Keratinocyte (primary cell): Measurements from ENCODE around the gene RTN4IP1. TPM values are rescaled to one million over a fixed set of nuclear protein-coding genes. Genes with fewer than 3 reads are reported as not detected.

Source experiments
- DNase-seq: peaks from one replicate; pipeline ENCODE4 v3.0.0-alpha.2; 2011; ENCODE audit warnings: low read depth, missing footprints, low spot score
- FAIRE-seq: peaks from 2 replicates; lab custom pipeline; 2011; peaks lifted over from hg19 to GRCh38; lab: Jason Lieb, UNC
- H2AFZ ChIP-seq: 2 replicates; pipeline ENCODE4 v1.6.0; 2012; ENCODE audit warnings: low read length, control low read depth, inconsistent platforms; ENCODE audit not compliant: control insufficient read depth
- H3K27ac ChIP-seq: 2 replicates; pipeline ENCODE4 v1.5.1; 2011; ENCODE audit warnings: low read length; ENCODE audit not compliant: control insufficient read depth, insufficient read depth
- H3K27me3 ChIP-seq: 3 replicates; pipeline ENCODE4 v1.6.0; 2011; ENCODE audit warnings: low read length; ENCODE audit not compliant: control insufficient read depth, insufficient read depth; ENCODE audit errors: extremely low read depth
- H3K36me3 ChIP-seq, 2 experiments: 2 replicates in 1 of 2; 3 replicates in 1 of 2; pipeline ENCODE4 v1.5.1; 2011; ENCODE audit warnings: low read length in 2 of 2, mild to moderate bottlenecking in 1 of 2; ENCODE audit not compliant: control insufficient read depth in 2 of 2, insufficient read depth in 2 of 2; ENCODE audit errors: extremely low read depth in 1 of 2
- H3K4me1 ChIP-seq: 3 replicates; pipeline ENCODE4 v1.5.1; 2011; ENCODE audit warnings: low read length; ENCODE audit not compliant: control insufficient read depth, insufficient read depth; ENCODE audit errors: extremely low read depth
- H3K4me2 ChIP-seq: 3 replicates; pipeline ENCODE4 v1.6.0; 2011; ENCODE audit warnings: low read depth, low read length; ENCODE audit not compliant: control insufficient read depth, insufficient read depth; ENCODE audit errors: extremely low read depth
- H3K4me3 ChIP-seq, 3 experiments: fragments of 200-600 bp in 1 of 3; sonication (generic) in 1 of 3; 2 replicates in 2 of 3; 3 replicates in 1 of 3; pipeline ENCODE4 v1.5.1; 2011 to 2016; ENCODE audit warnings: low read length in 3 of 3, mild to moderate bottlenecking in 3 of 3, control low read depth in 2 of 3, inconsistent platforms in 1 of 3, low read depth in 1 of 3, mixed read lengths in 1 of 3, mixed run types in 1 of 3, moderate library complexity in 1 of 3; ENCODE audit not compliant: control insufficient read depth in 2 of 3, insufficient read depth in 2 of 3; ENCODE audit errors: extremely low read depth in 1 of 3
- H3K79me2 ChIP-seq: 2 replicates; pipeline ENCODE4 v1.6.0; 2012; ENCODE audit warnings: low read length; ENCODE audit not compliant: control insufficient read depth, insufficient read depth
- H3K9ac ChIP-seq: 3 replicates; pipeline ENCODE4 v1.6.0; 2011; ENCODE audit warnings: low read length; ENCODE audit not compliant: control insufficient read depth, insufficient read depth; ENCODE audit errors: extremely low read depth
- H3K9me1 ChIP-seq: 3 replicates; pipeline ENCODE4 v1.6.0; 2011; ENCODE audit warnings: low read length; ENCODE audit not compliant: control insufficient read depth, insufficient read depth; ENCODE audit errors: extremely low read depth
- H3K9me3 ChIP-seq: 2 replicates; pipeline ENCODE4 v1.5.1; 2012; ENCODE audit warnings: low read depth, low read length; ENCODE audit not compliant: control insufficient read depth
- H4K20me1 ChIP-seq: 3 replicates; pipeline ENCODE4 v1.6.0; 2011; ENCODE audit warnings: low read length; ENCODE audit not compliant: control insufficient read depth, insufficient read depth; ENCODE audit errors: extremely low read depth
- CTCF ChIP-seq, 3 experiments: IDR thresholded peaks in 1 of 3; conservative IDR thresholded peaks in 1 of 3; optimal IDR thresholded peaks in 1 of 3; 2 replicates in 2 of 3; 3 replicates in 1 of 3; pipeline versions ENCODE3 to v1.5.1; 2011; ENCODE audit warnings: low read length in 3 of 3, mild to moderate bottlenecking in 3 of 3, moderate library complexity in 2 of 3, control low read depth in 1 of 3, inconsistent platforms in 1 of 3; ENCODE audit not compliant: insufficient read depth in 2 of 3; ENCODE audit errors: extremely low read depth in 1 of 3
- EZH2 ChIP-seq: IDR thresholded peaks from one replicate; pipeline ENCODE4 v1.6.1; 2012; ENCODE audit warnings: inconsistent platforms, mild to moderate bottlenecking, low read length, moderate library complexity
- dilution Hi-C: fragments of 300-500 bp; cut with MboI; formaldehyde crosslinking; loops from one replicate; pipeline ENCODE4 v1.7.0; 2020; ENCODE audit warnings: low sequenced_read_pairs; ENCODE audit not compliant: extremely low pct_ligation_motif_present
- polyA plus RNA-seq, 5 experiments: library from polyadenylated mRNA; depleted of rRNA in 3 of 5; stranded (reverse) in 3 of 5; stranded (forward) in 1 of 5; unstranded in 1 of 5; fragments of >200 nt; gene quantifications; 1 replicate in 1 of 5; 2 replicates in 3 of 5; 3 replicates in 1 of 5; pipeline versions ENCODE4 v1.2.1 to v1.2.3, GENCODE V29; 2011 to 2012; ENCODE audit warnings: missing spikeins in 2 of 5, low read depth in 1 of 5, low replicate concordance in 1 of 5

RTN4IP1 gene
- polyA plus RNA-seq, 1 donor (not counting 4 experiments of a cell fraction or from before 2014, with no cell fraction given) = 8.0 TPM

DNA sequence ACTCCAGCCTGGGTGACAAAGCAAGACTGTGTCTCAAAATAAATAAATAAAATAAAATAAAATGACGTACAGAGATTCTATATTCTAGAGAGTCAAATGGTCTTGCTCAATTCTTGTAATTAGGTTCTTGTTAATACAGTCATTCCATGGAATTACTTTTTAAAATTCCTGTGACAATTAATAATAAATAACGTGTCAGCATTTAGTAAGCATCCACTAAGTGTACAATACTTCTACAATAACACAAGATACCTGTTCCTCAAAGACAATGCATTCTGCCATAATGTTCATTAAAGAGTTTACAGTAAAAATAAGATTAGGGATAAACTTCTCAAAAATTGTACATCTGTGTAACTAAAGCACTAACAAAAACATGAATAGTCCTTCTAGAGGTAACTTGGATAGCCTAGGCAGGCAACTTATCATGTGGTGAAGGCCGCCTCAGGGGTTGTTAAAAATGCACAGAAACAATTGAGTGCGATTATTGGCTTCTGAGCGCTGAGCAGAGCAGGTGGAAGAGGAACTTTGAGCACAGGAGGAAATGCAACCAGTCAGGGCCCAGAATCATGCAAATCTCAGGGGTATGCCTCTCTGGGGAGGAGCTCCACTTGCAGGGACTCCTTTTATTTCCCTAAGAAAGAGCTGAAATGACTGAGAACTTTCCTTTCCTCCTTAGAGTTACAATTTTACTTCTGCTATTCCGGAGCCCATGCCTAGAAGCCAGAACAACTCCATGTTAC lies 37.2 kb upstream of the RTN4IP1 start:
- Histone ChIP-seq H3K4me1 (no peaks in the 10 kb centered on the region), H3K4me2 (no peak overlapping the region), H3K27ac (no peak overlapping the region), H3K9me1 (no peaks in the 10 kb centered on the region), H3K9me3 (no peaks in the 10 kb centered on the region), H4K20me1 (no peaks in the 10 kb centered on the region), H3K79me2 (no peaks in the 10 kb centered on the region), H3K9ac (no peak overlapping the region), H3K4me3 (no peak overlapping the region), H2AFZ (no peak overlapping the region), H3K27me3 (no peaks in the 10 kb centered on the region), H3K36me3 (peaks cover 0 to 2% of the 10 kb centered on the region in 2 experiments)
- peak; percentile 34 for FAIRE-seq
- dilution Hi-C loops = no loop called here
- TF ChIP-seq CTCF (optimal IDR thresholded peaks at IDR 0.05 in 1 of 3, IDR thresholded peaks at IDR 0.05 in 1 of 3, conservative IDR thresholded peaks at IDR 0.05 in 1 of 3; ENCODE audit: extremely low read depth in 1 of 3, insufficient read depth in 2 of 3, low read length in 3 of 3) (no peak), EZH2 (no peak)
- no peak for DNase-seq

GRCh38 chr6:106662458-106662857 lies 33.2 kb upstream of the RTN4IP1 start:
- H4K20me1 ChIP-seq = no peaks in the 10 kb centered on the region
- H3K4me3 ChIP-seq = no peak overlapping the region
- TF ChIP-seq EZH2 (no peak), CTCF (optimal IDR thresholded peaks at IDR 0.05 in 1 of 3, IDR thresholded peaks at IDR 0.05 in 1 of 3, conservative IDR thresholded peaks at IDR 0.05 in 1 of 3; ENCODE audit: extremely low read depth in 1 of 3, insufficient read depth in 2 of 3, low read length in 3 of 3) (no peak)
- FAIRE-seq (no peak), DNase-seq (no peak)
- no peak overlapping the region for H3K27ac ChIP-seq
- H3K9me1 ChIP-seq = no peaks in the 10 kb centered on the region
- no peaks in the 10 kb centered on the region for H3K27me3 ChIP-seq
- H3K79me2 ChIP-seq = no peaks in the 10 kb centered on the region
- peaks cover 2 to 6% of the 10 kb centered on the region in 2 experiments for H3K36me3 ChIP-seq
- dilution Hi-C loops = no loop called here
- no peak overlapping the region for H3K4me2 ChIP-seq
- H3K9ac ChIP-seq = no peak overlapping the region
- H3K4me1 ChIP-seq = no peaks in the 10 kb centered on the region
- no peaks in the 10 kb centered on the region for H3K9me3 ChIP-seq
- no peak overlapping the region for H2AFZ ChIP-seq
